ENCODE data around the gene BLMH.
"Not testable (repeated sequence)": the region's sequence is repeated elsewhere in the genome, so short reads cannot be mapped to it uniquely, and the experiment has no call there.

BLMH gene

DNA sequence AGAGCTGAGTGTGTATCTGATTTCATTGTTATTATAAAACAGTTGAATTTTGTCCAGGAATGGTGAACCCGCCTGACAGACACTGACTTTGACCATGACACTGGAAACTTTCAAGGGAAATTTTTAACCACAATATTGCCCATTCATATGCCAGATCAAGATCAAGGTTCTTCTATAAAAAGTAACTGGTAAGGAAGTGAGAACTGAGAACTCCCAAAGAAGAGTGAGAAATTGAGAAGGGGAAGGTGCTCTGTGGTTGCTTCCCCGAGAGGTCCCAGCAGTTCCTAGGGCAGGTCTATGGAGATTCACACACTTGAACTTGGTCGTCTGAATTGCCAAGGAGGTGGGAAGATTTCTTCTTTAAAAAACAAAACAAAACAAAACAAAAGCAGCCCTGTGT lies 83.5 kb downstream of the BLMH start:
- H3K4me1 ChIP-seq (ENCODE audit: low read depth, poor library complexity, severe bottlenecking): peaks cover 5% of the 10 kb centered on the region
- H4K20me1 ChIP-seq (ENCODE audit: insufficient read depth): no peaks in the 10 kb centered on the region
- no peak overlapping the region for H3K27ac ChIP-seq
- no peak overlapping the region for H2AFZ ChIP-seq (ENCODE audit: low read depth)
- TF ChIP-seq, protein P1, sequence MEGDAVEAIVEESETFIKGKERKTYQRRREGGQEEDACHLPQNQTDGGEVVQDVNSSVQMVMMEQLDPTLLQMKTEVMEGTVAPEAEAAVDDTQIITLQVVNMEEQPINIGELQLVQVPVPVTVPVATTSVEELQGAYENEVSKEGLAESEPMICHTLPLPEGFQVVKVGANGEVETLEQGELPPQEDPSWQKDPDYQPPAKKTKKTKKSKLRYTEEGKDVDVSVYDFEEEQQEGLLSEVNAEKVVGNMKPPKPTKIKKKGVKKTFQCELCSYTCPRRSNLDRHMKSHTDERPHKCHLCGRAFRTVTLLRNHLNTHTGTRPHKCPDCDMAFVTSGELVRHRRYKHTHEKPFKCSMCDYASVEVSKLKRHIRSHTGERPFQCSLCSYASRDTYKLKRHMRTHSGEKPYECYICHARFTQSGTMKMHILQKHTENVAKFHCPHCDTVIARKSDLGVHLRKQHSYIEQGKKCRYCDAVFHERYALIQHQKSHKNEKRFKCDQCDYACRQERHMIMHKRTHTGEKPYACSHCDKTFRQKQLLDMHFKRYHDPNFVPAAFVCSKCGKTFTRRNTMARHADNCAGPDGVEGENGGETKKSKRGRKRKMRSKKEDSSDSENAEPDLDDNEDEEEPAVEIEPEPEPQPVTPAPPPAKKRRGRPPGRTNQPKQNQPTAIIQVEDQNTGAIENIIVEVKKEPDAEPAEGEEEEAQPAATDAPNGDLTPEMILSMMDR (conservative IDR thresholded peaks at IDR 0.05; ENCODE audit: low read depth, low read length): no peak
- no peaks in the 10 kb centered on the region for H3K79me2 ChIP-seq (ENCODE audit: insufficient read depth, low read depth)
- no peaks in the 10 kb centered on the region for H3K36me3 ChIP-seq (ENCODE audit: insufficient read depth)
- H3K27me3 ChIP-seq (ENCODE audit: insufficient read depth, low read depth): no peaks in the 10 kb centered on the region
- H3K4me2 ChIP-seq: no peak overlapping the region
- no peak overlapping the region for H3K4me3 ChIP-seq (IDR thresholded peaks at IDR 0.05; ENCODE audit: insufficient read depth, low read depth, low read length)
- H3K9ac ChIP-seq: no peak overlapping the region

- H2AFZ ChIP-seq (ENCODE audit: low read depth): no peak overlapping the region
These were observed 84.1 kb downstream of the BLMH start for GRCh38 chr17:30207655-30208054.

GRCh38 chr17:30203471-30203981 lies 88.2 kb downstream of the BLMH start:
- Histone ChIP-seq H3K4me3 (IDR thresholded peaks at IDR 0.05; ENCODE audit: insufficient read depth, low read depth, low read length) (no peak overlapping the region), H3K36me3 (ENCODE audit: insufficient read depth) (no peaks in the 10 kb centered on the region), H3K4me2 (no peak overlapping the region), H3K27ac (no peak overlapping the region), H2AFZ (ENCODE audit: low read depth) (no peak overlapping the region), H3K9ac (no peak overlapping the region), H3K4me1 (ENCODE audit: low read depth, poor library complexity, severe bottlenecking) (peaks cover 4% of the 10 kb centered on the region), H4K20me1 (ENCODE audit: insufficient read depth) (no peaks in the 10 kb centered on the region), H3K27me3 (ENCODE audit: insufficient read depth, low read depth) (no peaks in the 10 kb centered on the region), H3K79me2 (ENCODE audit: insufficient read depth, low read depth) (no peaks in the 10 kb centered on the region)
- TF ChIP-seq, protein P1 (conservative IDR thresholded peaks at IDR 0.05; ENCODE audit: low read depth, low read length): no peak

More at GRCh38 chr17:30207655-30208054, 84.1 kb downstream of the BLMH start:
- Histone ChIP-seq H3K27ac (no peak overlapping the region), H3K27me3 (ENCODE audit: insufficient read depth, low read depth) (no peaks in the 10 kb centered on the region), H3K4me1 (ENCODE audit: low read depth, poor library complexity, severe bottlenecking) (peaks cover 5% of the 10 kb centered on the region), H3K9ac (no peak overlapping the region), H3K79me2 (ENCODE audit: insufficient read depth, low read depth) (no peaks in the 10 kb centered on the region), H4K20me1 (ENCODE audit: insufficient read depth) (no peaks in the 10 kb centered on the region), H3K4me2 (no peak overlapping the region), H3K36me3 (ENCODE audit: insufficient read depth) (no peaks in the 10 kb centered on the region), H3K4me3 (IDR thresholded peaks at IDR 0.05; ENCODE audit: insufficient read depth, low read depth, low read length) (no peak overlapping the region)
- TF ChIP-seq, protein P1 (conservative IDR thresholded peaks at IDR 0.05; ENCODE audit: low read depth, low read length): no peak

- not testable (repeated sequence) for H3K9ac ChIP-seq; H3K27me3 ChIP-seq (ENCODE audit: insufficient read depth, low read depth); H3K4me1 ChIP-seq (ENCODE audit: low read depth, poor library complexity, severe bottlenecking); H4K20me1 ChIP-seq (ENCODE audit: insufficient read depth); H3K4me2 ChIP-seq; H3K36me3 ChIP-seq (ENCODE audit: insufficient read depth); H3K4me3 ChIP-seq (IDR thresholded peaks at IDR 0.05; ENCODE audit: insufficient read depth, low read depth, low read length); H3K27ac ChIP-seq; H2AFZ ChIP-seq (ENCODE audit: low read depth); H3K79me2 ChIP-seq (ENCODE audit: insufficient read depth, low read depth)
These were observed 91.1 kb downstream of the BLMH start for GRCh38 chr17:30200656-30201055.

GRCh38 chr17:30200106-30200505 lies 91.6 kb downstream of the BLMH start:
- no peaks in the 10 kb centered on the region for H3K27me3 ChIP-seq (ENCODE audit: insufficient read depth, low read depth)
- no peak overlapping the region for H3K27ac ChIP-seq
- no peaks in the 10 kb centered on the region for H3K4me1 ChIP-seq (ENCODE audit: low read depth, poor library complexity, severe bottlenecking)
- no peaks in the 10 kb centered on the region for H3K79me2 ChIP-seq (ENCODE audit: insufficient read depth, low read depth)
- H2AFZ ChIP-seq (ENCODE audit: low read depth): no peak overlapping the region
- no peak overlapping the region for H3K4me3 ChIP-seq (IDR thresholded peaks at IDR 0.05; ENCODE audit: insufficient read depth, low read depth, low read length)
- TF ChIP-seq, protein P1 (conservative IDR thresholded peaks at IDR 0.05; ENCODE audit: low read depth, low read length): no peak
- H3K9ac ChIP-seq: no peak overlapping the region
- no peaks in the 10 kb centered on the region for H3K36me3 ChIP-seq (ENCODE audit: insufficient read depth)
- no peaks in the 10 kb centered on the region for H4K20me1 ChIP-seq (ENCODE audit: insufficient read depth)
- H3K4me2 ChIP-seq: no peak overlapping the region
